ENCODE results near the gene RERE.
"Not testable (repeated sequence)": the region's sequence is repeated elsewhere in the genome, so short reads cannot be mapped to it uniquely, and the experiment has no call there.

RERE gene

DNA sequence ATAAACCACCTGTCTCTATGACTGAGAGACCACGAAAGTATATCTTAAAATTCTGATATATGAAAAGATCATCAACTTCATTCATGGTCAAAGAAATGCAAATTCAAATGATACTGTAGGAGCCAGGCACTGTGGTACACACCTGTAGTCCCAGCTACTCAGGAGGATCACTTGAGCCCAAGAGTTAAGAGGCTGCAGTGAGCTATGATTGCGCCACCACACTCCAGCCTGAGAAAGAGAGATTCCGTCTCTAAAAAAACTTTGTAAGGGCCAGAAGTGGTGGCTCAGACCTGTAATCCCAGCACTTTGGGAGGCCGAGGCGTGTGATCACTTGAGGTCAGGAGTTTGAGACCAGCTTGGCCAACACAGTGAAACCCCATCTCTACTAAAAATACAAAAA lies 17.0 kb downstream of the RERE start:
- no peak for TF ChIP-seq ZNF274 (IDR thresholded peaks at IDR 0.05; ENCODE audit: low read depth, low read length)
- H3K4me3 ChIP-seq (ENCODE audit: low read length) = no peak overlapping the region

DNA sequence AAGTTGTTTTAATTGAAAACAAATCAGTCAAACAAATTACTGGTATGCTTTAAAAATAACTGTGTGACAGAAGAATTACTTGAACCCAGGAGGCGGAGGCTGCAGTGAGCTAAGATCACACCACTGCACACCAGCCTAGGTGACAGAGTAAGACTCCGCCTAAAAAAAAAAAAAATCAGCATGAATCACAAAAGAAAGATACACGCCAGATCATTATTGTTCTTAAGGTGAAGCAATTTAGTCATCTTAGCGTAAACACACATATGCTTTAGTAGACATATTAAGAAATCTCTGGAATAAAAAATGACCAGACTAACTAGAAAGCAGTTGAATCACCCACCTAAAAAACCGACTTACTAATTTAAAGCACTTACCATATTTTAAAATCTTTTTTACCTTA lies 20.2 kb downstream of the RERE start:
- no peak for TF ChIP-seq ZNF274 (IDR thresholded peaks at IDR 0.05; ENCODE audit: low read depth, low read length)
- no peak overlapping the region for H3K4me3 ChIP-seq (ENCODE audit: low read length)

DNA sequence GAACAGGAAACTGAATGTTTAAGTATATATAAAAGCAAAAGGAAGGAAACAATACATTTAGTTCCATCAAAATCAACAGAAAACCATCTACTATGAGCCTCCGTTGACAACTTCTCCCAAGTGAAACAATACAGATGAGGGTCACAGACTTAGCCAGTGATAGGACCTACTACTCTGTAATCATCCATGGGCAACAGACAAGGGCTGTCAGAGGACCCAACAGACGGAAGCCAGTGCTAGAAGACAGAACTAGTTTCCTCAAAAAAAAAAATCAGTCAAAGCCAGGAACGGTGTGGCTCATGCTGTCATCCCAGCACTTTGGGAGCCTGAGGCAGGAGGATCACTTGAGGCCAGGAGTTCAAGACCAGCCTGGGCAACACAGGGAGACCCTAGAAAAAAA lies 20.6 kb downstream of the RERE start:
- no peak for TF ChIP-seq ZNF274 (IDR thresholded peaks at IDR 0.05; ENCODE audit: low read depth, low read length)
- H3K4me3 ChIP-seq (ENCODE audit: low read length) = no peak overlapping the region

DNA sequence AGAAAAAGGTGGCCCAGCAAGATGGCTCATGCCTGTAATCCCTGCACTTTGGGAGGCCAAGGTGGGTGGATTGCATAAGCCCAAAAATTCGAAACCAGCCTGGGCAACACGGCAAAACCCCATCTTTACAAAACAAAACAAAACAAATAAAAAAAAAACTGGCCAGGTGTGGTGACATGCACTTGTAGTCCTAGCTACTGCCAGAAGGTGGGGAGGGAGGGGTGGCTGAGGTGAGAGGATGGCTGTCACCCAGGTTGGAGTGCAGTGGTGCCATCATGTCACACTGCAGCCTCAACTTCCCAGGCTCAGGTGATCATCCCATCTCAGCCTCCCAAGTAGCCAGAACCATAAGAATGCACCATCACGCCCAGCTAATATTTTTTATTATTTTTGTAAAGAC lies 22.8 kb downstream of the RERE start:
- no peak overlapping the region for H3K4me3 ChIP-seq (ENCODE audit: low read length)
- TF ChIP-seq ZNF274 (IDR thresholded peaks at IDR 0.05; ENCODE audit: low read depth, low read length) = no peak

DNA sequence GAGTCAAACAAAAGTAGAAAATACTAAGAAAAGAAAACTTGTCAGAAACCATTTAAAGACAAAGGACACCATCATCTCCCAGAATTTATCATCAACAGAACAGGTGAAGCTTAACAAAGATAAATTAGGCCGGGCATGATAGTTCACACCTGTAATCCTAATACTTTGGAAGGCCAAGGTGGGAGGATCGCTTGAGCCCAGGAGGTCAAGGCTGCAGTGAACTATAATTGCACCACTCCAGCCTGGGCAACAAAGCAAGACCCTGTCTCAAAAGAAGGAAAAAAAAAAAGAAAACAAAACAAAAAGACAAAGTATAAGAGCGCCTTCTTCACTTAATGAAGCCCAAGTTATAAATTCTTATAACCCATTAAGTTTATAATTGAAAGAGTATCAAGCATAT lies 25.6 kb downstream of the RERE start:
- H3K4me3 ChIP-seq (ENCODE audit: low read length) = no peak overlapping the region
- TF ChIP-seq ZNF274 (IDR thresholded peaks at IDR 0.05; ENCODE audit: low read depth, low read length) = no peak

DNA sequence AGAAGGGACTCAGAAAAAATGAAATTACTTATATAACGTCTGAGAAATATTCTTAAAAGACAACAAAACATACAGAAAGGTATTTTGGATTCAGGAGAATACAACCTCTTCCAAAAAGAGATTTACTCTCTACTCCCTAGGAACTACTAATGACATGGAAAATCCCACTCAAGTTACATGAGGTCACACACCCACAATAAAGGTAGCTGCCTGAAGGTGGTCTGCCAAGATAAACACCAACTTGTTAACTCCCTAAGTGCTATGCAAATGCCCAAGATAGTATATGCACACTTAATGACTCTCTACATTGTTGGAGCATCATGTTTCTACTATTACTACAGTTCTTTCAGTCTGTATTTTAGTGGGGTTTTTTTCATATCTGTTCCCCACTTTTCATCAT lies 26.5 kb downstream of the RERE start:
- H3K4me3 ChIP-seq (ENCODE audit: low read length) = no peak overlapping the region

DNA sequence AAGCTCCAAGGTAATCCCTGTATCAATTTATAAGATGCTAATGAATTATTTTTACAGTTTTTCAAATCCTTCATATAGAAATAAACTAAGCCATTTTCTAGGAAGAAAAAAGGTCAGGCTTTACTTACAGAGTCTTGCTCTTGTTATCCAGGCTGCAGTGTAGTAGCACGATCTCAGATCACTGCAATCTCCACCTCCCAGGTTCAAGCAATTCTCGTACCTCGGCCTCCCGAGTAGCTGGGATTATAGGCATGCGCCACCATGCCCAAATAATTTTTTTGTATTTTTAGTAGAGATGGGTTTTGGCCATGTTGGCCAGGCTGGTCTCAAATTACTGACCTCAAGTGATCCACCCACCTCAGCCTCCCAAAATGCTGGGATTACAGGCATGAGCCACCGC lies 27.0 kb downstream of the RERE start:
- no peak overlapping the region for H3K4me3 ChIP-seq (ENCODE audit: low read length)
- no peak for TF ChIP-seq ZNF274 (IDR thresholded peaks at IDR 0.05; ENCODE audit: low read depth, low read length)

More for the DNA sequence above, 26.5 kb downstream of the RERE start:
- no peak for TF ChIP-seq ZNF274 (IDR thresholded peaks at IDR 0.05; ENCODE audit: low read depth, low read length)

DNA sequence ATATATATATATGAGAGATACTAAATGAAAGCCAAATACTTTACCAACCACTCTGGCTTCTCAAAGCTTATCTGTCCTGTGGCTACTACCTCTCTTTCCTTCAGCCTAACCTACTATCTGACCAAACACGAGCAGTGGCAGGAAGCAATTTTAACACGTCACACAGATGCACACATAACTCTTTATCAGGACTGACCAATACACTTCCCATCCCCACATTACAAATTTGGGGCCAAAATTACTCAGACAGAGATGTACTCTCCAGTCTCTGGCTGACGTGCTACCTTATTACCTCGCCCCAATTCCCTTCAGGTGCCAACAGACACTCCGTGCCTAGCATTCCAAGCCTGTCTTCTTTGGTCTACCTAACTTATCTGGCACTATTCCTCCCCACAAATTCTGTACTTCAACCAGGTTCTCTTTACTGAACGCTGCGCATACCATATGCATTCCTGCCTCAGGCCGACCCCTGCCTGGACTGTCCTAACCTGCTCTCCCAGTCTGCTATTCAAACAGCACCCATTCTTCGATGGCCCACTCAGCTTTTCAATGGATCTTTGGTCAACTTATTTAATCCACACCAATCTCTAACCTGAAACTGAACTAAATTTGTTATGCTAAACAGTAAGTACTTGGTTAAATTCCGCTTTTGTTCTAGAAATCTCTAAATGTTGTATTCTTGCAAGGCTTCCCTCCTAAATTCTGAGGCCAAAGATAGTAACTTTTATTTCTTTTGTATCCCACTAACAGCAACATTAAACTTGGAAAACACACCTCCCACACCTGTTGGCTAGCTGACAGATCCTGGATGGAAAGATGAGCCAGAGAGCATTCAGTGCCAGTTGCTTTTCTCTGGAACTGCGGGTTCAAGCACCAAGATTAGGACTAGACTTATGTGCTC lies 27.9 kb downstream of the RERE start:
- H3K4me3 ChIP-seq (ENCODE audit: low read length) = no peak overlapping the region
- no peak for TF ChIP-seq ZNF274 (IDR thresholded peaks at IDR 0.05; ENCODE audit: low read depth, low read length)

DNA sequence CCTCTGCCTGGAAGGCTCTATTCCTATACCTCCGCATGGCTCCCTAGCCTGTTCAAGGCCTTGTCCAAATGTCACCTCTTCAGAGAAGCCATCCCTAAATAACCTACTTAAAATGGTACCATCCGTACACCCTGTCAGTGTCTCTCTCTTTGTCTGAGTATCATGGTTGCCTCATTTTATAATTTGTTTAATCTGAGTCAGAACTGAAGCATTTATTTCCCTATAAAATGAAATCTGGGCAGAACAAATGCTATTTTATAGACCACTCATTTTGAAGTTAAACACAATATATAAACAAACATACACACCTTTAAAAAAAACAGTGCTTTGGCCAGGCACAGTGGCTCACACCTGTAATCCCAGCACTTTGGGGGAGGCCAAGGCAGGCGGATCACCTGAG lies 30.2 kb downstream of the RERE start:
- no peak overlapping the region for H3K4me3 ChIP-seq (ENCODE audit: low read length)
- no peak for TF ChIP-seq ZNF274 (IDR thresholded peaks at IDR 0.05; ENCODE audit: low read depth, low read length)

DNA sequence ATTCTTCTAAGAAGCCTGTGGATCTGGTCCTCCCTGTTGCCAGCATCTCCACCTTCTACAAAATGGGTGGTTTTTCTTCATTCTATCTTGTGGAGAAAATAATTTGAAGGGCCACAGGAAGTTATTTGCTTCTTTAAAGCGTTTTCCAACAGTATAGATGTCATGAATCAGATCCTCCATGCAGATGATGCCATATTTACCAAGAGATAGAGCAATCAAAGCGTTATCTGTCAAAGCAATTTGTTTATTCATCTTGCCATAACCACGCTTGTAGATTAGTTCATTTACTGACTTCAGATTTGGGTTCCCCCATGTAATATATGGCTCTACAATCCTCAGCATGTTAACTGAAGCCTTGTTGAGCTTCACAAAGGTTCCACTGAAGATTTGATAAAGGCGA lies 31.2 kb downstream of the RERE start:
- H3K4me3 ChIP-seq (ENCODE audit: low read length) = not testable (repeated sequence)

DNA sequence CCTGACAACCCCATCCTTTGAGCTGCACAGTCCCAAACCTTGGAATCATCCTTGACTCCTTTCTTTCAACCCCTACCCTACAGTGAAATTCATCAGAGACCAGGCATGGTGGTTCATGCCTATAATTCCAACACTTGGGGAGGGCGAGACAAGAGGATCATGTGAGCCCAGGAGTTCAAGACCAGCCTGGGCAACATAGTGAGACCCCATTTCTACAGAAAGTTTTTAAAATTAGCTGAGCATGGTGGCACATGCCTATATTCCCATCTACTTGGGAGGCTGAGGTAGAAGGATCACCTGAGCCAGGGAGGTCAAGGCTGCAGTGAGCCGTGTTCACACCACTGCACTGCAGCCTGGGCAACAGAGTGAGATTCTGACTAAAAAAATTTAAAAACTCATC lies 34.5 kb downstream of the RERE start:
- TF ChIP-seq ZNF274 (IDR thresholded peaks at IDR 0.05; ENCODE audit: low read depth, low read length) = no peak
- no peak overlapping the region for H3K4me3 ChIP-seq (ENCODE audit: low read length)

DNA sequence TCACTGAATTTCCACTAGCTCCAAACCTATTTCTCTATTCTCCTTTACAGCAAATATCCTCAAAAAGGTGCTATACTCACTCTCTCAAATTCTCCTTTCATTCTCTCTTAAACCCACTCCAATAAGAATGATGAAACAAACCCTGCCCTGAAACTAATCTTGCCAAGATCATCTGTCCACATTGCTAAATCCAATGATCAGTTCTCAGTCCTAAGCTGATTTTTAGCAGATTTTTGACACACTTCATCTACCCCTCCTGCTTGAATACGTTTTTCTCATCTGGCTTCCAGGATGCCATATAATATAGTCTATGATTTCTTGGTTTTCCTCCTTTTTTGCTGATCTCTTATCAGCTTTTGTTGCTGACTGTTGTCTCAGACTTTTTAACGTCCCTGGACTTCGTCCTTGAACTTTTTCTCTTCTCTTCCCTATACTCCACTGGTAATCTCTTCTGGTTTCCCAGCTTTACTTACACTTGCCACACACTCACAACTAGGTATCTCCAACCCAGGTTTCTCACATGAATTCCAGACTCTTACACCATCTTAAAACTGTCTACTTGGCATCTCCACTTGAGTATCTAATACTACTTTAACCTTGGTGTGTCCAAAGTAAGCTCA lies 35.3 kb downstream of the RERE start:
- TF ChIP-seq ZNF274 (IDR thresholded peaks at IDR 0.05; ENCODE audit: low read depth, low read length) = no peak
- H3K4me3 ChIP-seq (ENCODE audit: low read length) = no peak overlapping the region

DNA sequence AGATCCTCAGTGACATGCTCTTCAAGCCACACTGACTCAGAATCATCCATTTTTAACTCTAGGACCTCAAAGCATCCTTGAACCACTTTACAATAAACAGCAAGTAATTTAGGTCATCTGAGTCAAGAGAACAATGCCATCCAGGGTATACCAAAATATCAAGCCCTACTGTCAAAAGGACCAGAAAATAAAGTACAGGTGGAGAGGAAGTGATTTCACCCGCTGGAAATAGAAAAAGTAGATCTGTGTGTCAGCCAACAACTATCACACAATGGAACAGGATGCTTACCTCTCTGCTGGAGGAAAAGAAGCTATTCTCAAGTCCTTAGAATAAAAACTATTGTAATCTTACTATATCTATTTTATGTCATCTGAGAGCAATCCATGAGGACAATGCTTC lies 37.0 kb downstream of the RERE start:
- no peak for TF ChIP-seq ZNF274 (IDR thresholded peaks at IDR 0.05; ENCODE audit: low read depth, low read length)
- no peak overlapping the region for H3K4me3 ChIP-seq (ENCODE audit: low read length)

DNA sequence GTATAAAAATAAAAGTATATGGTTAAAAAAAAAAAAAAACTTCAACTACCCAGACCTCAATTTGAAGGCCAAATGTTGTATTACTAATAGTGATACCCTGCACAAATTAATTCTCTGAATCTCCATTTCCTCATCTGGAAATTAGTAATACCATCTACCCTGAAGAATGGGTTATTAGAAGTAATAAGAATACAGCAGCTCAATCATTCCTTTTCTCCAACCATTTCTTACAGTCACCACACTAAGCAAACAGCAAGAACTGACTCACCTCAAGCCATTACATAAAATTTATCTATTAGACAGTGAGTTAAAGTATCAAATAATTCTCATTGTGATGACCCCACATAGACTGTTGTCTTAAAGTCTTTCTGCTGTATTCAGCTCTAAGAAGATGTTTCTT lies 39.6 kb downstream of the RERE start:
- no peak for TF ChIP-seq ZNF274 (IDR thresholded peaks at IDR 0.05; ENCODE audit: low read depth, low read length)
- no peak overlapping the region for H3K4me3 ChIP-seq (ENCODE audit: low read length)

DNA sequence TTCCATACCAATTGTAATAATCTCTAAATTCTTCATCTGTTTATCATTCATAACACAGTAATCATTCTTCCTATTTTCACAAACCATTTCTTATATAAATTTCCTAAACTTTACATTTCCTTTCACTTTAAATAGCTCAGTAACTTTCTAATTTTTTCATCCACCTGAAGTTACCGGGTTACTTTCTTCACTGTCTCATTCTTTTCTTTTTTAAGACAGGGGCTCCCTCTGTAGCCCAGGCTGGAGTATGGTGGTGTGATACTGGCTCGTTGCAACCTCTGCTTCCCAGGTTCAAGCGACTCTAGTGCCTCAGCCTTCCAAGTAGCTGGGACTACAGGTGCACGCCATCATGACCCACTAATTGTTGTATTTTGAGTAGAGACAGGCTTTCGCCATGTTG lies 41.3 kb downstream of the RERE start:
- H3K4me3 ChIP-seq (ENCODE audit: low read length) = no peak overlapping the region
- TF ChIP-seq ZNF274 (IDR thresholded peaks at IDR 0.05; ENCODE audit: low read depth, low read length) = no peak

All from GM08714 (cell line).